C1 segment of cervical spinal cord (tissue), 14 donors: ENCODE data around the gene ITPKB.

Source experiments
- DNase-seq, 14 donors: peaks; one replicate each; lab custom pipeline; 2025; lab: John Stamatoyannopoulos, UW

The ITPKB gene

GRCh38 chr1:226653311-226653921 lies 85.7 kb downstream of the ITPKB start:
- no peak for DNase-seq

GRCh38 chr1:226652613-226653012 lies 86.5 kb downstream of the ITPKB start:
- DNase-seq = peak in 1 of 14 donors; percentile 34

GRCh38 chr1:226651732-226652105 lies 87.4 kb downstream of the ITPKB start:
- no peak for DNase-seq

- no peak for DNase-seq
Observed at GRCh38 chr1:226651041-226651731, 87.9 kb downstream of the ITPKB start.

GRCh38 chr1:226650236-226650841 lies 88.7 kb downstream of the ITPKB start:
- peak in 1 of 14 donors; percentile 47 for DNase-seq

GRCh38 chr1:226649780-226650179 lies 89.3 kb downstream of the ITPKB start:
- no peak for DNase-seq

- DNase-seq = no peak
Observed at GRCh38 chr1:226649244-226649643, 89.8 kb downstream of the ITPKB start.

- no peak for DNase-seq
Observed at GRCh38 chr1:226648421-226648820, 90.7 kb downstream of the ITPKB start.

- no peak for DNase-seq
Observed at GRCh38 chr1:226647719-226648118, 91.4 kb downstream of the ITPKB start.

- DNase-seq = no peak
Observed at GRCh38 chr1:226646870-226647449, 92.1 kb downstream of the ITPKB start.

- no peak for DNase-seq
Observed at GRCh38 chr1:226646026-226646869, 92.8 kb downstream of the ITPKB start.

- DNase-seq = no peak
Observed at GRCh38 chr1:226645279-226645976, 93.7 kb downstream of the ITPKB start.

- no peak for DNase-seq
Observed at GRCh38 chr1:226644541-226645176, 94.4 kb downstream of the ITPKB start.

GRCh38 chr1:226643611-226644540 lies 95.2 kb downstream of the ITPKB start:
- no peak for DNase-seq

GRCh38 chr1:226643177-226643576 lies 95.9 kb downstream of the ITPKB start:
- DNase-seq = no peak

- DNase-seq = no peak
Observed at GRCh38 chr1:226642421-226642820, 96.7 kb downstream of the ITPKB start.

GRCh38 chr1:226641671-226642231 lies 97.3 kb downstream of the ITPKB start:
- no peak for DNase-seq

- DNase-seq = no peak
Observed at GRCh38 chr1:226640321-226641136, 98.6 kb downstream of the ITPKB start.
